Mesothelial cell of epicardium (in vitro differentiated cells): ENCODE measurements around the gene ACVR2B. TPM values are rescaled to one million over a fixed set of nuclear protein-coding genes. Genes with fewer than 3 reads are reported as not detected.

ENCODE experiments used
- DNase-seq, 2 experiments: peaks; one replicate each; pipeline ENCODE4 v3.0.0; 2021; ENCODE audit warnings: low spot score in 2 of 2; ENCODE audit not compliant: unreplicated experiment in 2 of 2
- H3K27ac Mint-ChIP-seq: 2 replicates; pipeline ENCODE4 v1.8.0; 2021; ENCODE audit warnings: mixed read lengths
- H3K27me3 Mint-ChIP-seq: 2 replicates; pipeline ENCODE4 v1.8.0; 2021; ENCODE audit warnings: low read depth, mixed read lengths
- H3K36me3 Mint-ChIP-seq: 2 replicates; pipeline ENCODE4 v1.8.0; 2021; ENCODE audit warnings: mixed read lengths
- H3K4me1 Mint-ChIP-seq: 2 replicates; pipeline ENCODE4 v1.8.0; 2021; ENCODE audit warnings: mixed read lengths
- H3K4me3 Mint-ChIP-seq: 2 replicates; pipeline ENCODE4 v1.8.0; 2021; ENCODE audit warnings: mild to moderate bottlenecking, moderate library complexity, mixed read lengths
- H3K9me3 Mint-ChIP-seq: 2 replicates; pipeline ENCODE4 v1.8.0; 2021; ENCODE audit warnings: mixed read lengths
- CTCF ChIP-seq: fragments of 200-600 bp; sonication (generic); IDR thresholded peaks from one replicate; pipeline ENCODE4 v1.5.0; 2021; ENCODE audit warnings: antibody characterized with exemption; ENCODE audit not compliant: unreplicated experiment
- total RNA-seq: library from RNA; stranded (reverse); gene quantifications from 3 replicates; pipeline ENCODE4 v1.2.1, GENCODE V29; 2021

ACVR2B gene
- total RNA-seq, 1 donor from 2014 or later, result 50.4 TPM

GRCh38 chr3:38479431-38480092, 25.9 kb downstream of the ACVR2B start:
- H3K9me3 Mint-ChIP-seq, result no peaks in the 10 kb centered on the region
- peaks cover 2% of the 10 kb centered on the region for H3K4me1 Mint-ChIP-seq
- no peak overlapping the region for H3K27ac Mint-ChIP-seq
- DNase-seq, result no peak
- no peak overlapping the region for H3K4me3 Mint-ChIP-seq
- TF ChIP-seq CTCF, result peak; percentile 45
- peaks cover 24% of the 10 kb centered on the region for H3K36me3 Mint-ChIP-seq
- H3K27me3 Mint-ChIP-seq, result no peaks in the 10 kb centered on the region

- H3K9me3 Mint-ChIP-seq, result no peaks in the 10 kb centered on the region
- no peak for DNase-seq
- H3K4me1 Mint-ChIP-seq, result no peaks in the 10 kb centered on the region
- peak; percentile 12 for TF ChIP-seq CTCF
- H3K27ac Mint-ChIP-seq, result no peak overlapping the region
- H3K36me3 Mint-ChIP-seq, result peaks cover 28% of the 10 kb centered on the region
- no peak overlapping the region for H3K4me3 Mint-ChIP-seq
- no peaks in the 10 kb centered on the region for H3K27me3 Mint-ChIP-seq
Measured at GRCh38 chr3:38480093-38480445, 26.4 kb downstream of the ACVR2B start.

- no peaks in the 10 kb centered on the region for H3K27me3 Mint-ChIP-seq
- no peaks in the 10 kb centered on the region for H3K4me1 Mint-ChIP-seq
- no peak overlapping the region for H3K4me3 Mint-ChIP-seq
- TF ChIP-seq CTCF, result no peak
- H3K9me3 Mint-ChIP-seq, result no peaks in the 10 kb centered on the region
- H3K27ac Mint-ChIP-seq, result no peak overlapping the region
- peaks cover 29% of the 10 kb centered on the region for H3K36me3 Mint-ChIP-seq
- no peak for DNase-seq
Measured at GRCh38 chr3:38480930-38481329, 27.2 kb downstream of the ACVR2B start.

GRCh38 chr3:38482951-38483350, 29.3 kb downstream of the ACVR2B start:
- no peaks in the 10 kb centered on the region for H3K27me3 Mint-ChIP-seq
- H3K9me3 Mint-ChIP-seq, result no peaks in the 10 kb centered on the region
- H3K4me1 Mint-ChIP-seq, result no peaks in the 10 kb centered on the region
- H3K27ac Mint-ChIP-seq, result no peak overlapping the region
- H3K36me3 Mint-ChIP-seq, result peaks cover 29% of the 10 kb centered on the region
- no peak overlapping the region for H3K4me3 Mint-ChIP-seq
- DNase-seq, result no peak
- no peak for TF ChIP-seq CTCF

- Mint-ChIP-seq H3K4me1 (no peaks in the 10 kb centered on the region), H3K9me3 (no peaks in the 10 kb centered on the region), H3K4me3 (no peak overlapping the region), H3K27me3 (no peaks in the 10 kb centered on the region), H3K27ac (no peak overlapping the region), H3K36me3 (peaks cover 18% of the 10 kb centered on the region)
- no peak for DNase-seq
- no peak for TF ChIP-seq CTCF
Measured at GRCh38 chr3:38487323-38487722, 33.6 kb downstream of the ACVR2B start.

GRCh38 chr3:38488949-38489348, 35.3 kb downstream of the ACVR2B start:
- Mint-ChIP-seq H3K36me3 (peaks cover 6% of the 10 kb centered on the region), H3K9me3 (no peaks in the 10 kb centered on the region), H3K27me3 (no peaks in the 10 kb centered on the region), H3K27ac (no peak overlapping the region), H3K4me1 (no peaks in the 10 kb centered on the region), H3K4me3 (no peak overlapping the region)
- no peak for DNase-seq
- no peak for TF ChIP-seq CTCF
